HEK293 (cell line): ENCODE measurements around the gene PPP1R12C.

Source experiments
- CTCF ChIA-PET: fragments of 350-600 bp; formaldehyde crosslinking; extraction: SDS; loops from one replicate; lab custom pipeline; 2021; ENCODE audit warnings: antibody characterized with exemption; lab: Yijun Ruan, JAX
- POLR2A ChIA-PET: fragments of 300-600 bp; formaldehyde crosslinking; extraction: SDS; loops from one replicate; lab custom pipeline; 2020; ENCODE audit warnings: antibody characterized with exemption, inconsistent platforms; lab: Yijun Ruan, JAX
- H3K27ac ChIP-seq: fragments of 200-500 bp; sonication (Bioruptor generic); 2 replicates; pipeline ENCODE4 v1.5.1; 2014; ENCODE audit warnings: low read depth, low read length, control low read depth, inconsistent platforms; ENCODE audit errors: extremely low read depth
- H3K36me3 ChIP-seq, 2 experiments: fragments of 200-500 bp in 1 of 2; sonication (Bioruptor generic) in 1 of 2; 1 replicate in 1 of 2; 2 replicates in 1 of 2; pipeline ENCODE4 v1.5.1; 2014 to 2017; ENCODE audit warnings: inconsistent platforms in 2 of 2, low read length in 2 of 2; ENCODE audit not compliant: control insufficient read depth in 2 of 2, insufficient read depth in 1 of 2
- H3K4me1 ChIP-seq: fragments of 200-500 bp; sonication (Bioruptor generic); 2 replicates; pipeline ENCODE4 v1.5.1; 2014; ENCODE audit warnings: mild to moderate bottlenecking, low read length, inconsistent platforms; ENCODE audit not compliant: control insufficient read depth, insufficient read depth
- H3K4me3 ChIP-seq: 2 replicates; pipeline ENCODE4 v1.5.1; 2011; ENCODE audit warnings: low read depth, mild to moderate bottlenecking, control low read depth, low read length, moderate library complexity
- H3K9me3 ChIP-seq: fragments of 200-500 bp; sonication (Bioruptor generic); 2 replicates; pipeline ENCODE4 v1.5.1; 2014; ENCODE audit warnings: low read depth, low read length, inconsistent platforms; ENCODE audit not compliant: control insufficient read depth, insufficient read depth
- BCL11B ChIP-seq: fragments of 450-650 bp; formaldehyde crosslinking; IDR thresholded peaks from 2 replicates; pipeline ENCODE4 v1.5.1; 2016; ENCODE audit warnings: low read depth, missing biosample characterization, missing genetic modification characterization
- HOXC10 ChIP-seq: sonication (generic); formaldehyde crosslinking; IDR thresholded peaks from 2 replicates; pipeline ENCODE4 v1.8.1; 2023; ENCODE audit warnings: mild to moderate bottlenecking, missing genetic modification reagents
- SALL2 ChIP-seq: fragments of 450-650 bp; formaldehyde crosslinking; IDR thresholded peaks from 2 replicates; pipeline ENCODE4 v1.5.0; 2017; ENCODE audit warnings: missing biosample characterization, mild to moderate bottlenecking, missing genetic modification characterization, borderline replicate concordance
- ZBTB11 ChIP-seq: fragments of 450-650 bp; formaldehyde crosslinking; conservative IDR thresholded peaks from 2 replicates; pipeline ENCODE4 v1.5.1; 2016; ENCODE audit warnings: low read depth, missing biosample characterization, missing genetic modification characterization
- ZBTB26 ChIP-seq: fragments of 450-650 bp; formaldehyde crosslinking; optimal IDR thresholded peaks from 2 replicates; pipeline ENCODE3; 2016; ENCODE audit warnings: missing biosample characterization, mild to moderate bottlenecking, missing genetic modification characterization
- ZNF10 ChIP-seq: fragments of 450-650 bp; formaldehyde crosslinking; IDR thresholded peaks from 2 replicates; pipeline ENCODE4 v1.5.1; 2017; ENCODE audit warnings: missing biosample characterization, missing genetic modification characterization
- ZNF16 ChIP-seq: fragments of 450-650 bp; formaldehyde crosslinking; IDR thresholded peaks from 2 replicates; pipeline ENCODE4 v1.5.1; 2016; ENCODE audit warnings: low read depth, missing biosample characterization, missing genetic modification characterization
- ZNF341 ChIP-seq: fragments of 450-650 bp; formaldehyde crosslinking; IDR thresholded peaks from 2 replicates; pipeline ENCODE4; 2016; ENCODE audit warnings: low read depth, missing biosample characterization, missing genetic modification characterization
- ZNF366 ChIP-seq: fragments of 450-650 bp; formaldehyde crosslinking; conservative IDR thresholded peaks from 2 replicates; pipeline ENCODE4 v1.5.1; 2016; ENCODE audit warnings: missing biosample characterization, missing genetic modification characterization
- ZNF433 ChIP-seq: fragments of 450-650 bp; formaldehyde crosslinking; IDR thresholded peaks from 2 replicates; pipeline ENCODE4 v1.5.1; 2016; ENCODE audit warnings: missing biosample characterization, missing genetic modification characterization, low read depth
- ZNF449 ChIP-seq: fragments of 450-650 bp; formaldehyde crosslinking; IDR thresholded peaks from 2 replicates; pipeline ENCODE4 v1.5.1; 2017; ENCODE audit warnings: missing biosample characterization, mild to moderate bottlenecking, missing genetic modification characterization, moderate library complexity
- ZNF518A ChIP-seq: fragments of 450-650 bp; formaldehyde crosslinking; conservative IDR thresholded peaks from 2 replicates; pipeline ENCODE4 v1.5.1; 2016; ENCODE audit warnings: low read depth, missing biosample characterization, missing genetic modification characterization
- ZNF76 ChIP-seq: fragments of 450-650 bp; formaldehyde crosslinking; IDR thresholded peaks from 2 replicates; pipeline ENCODE4; 2016; ENCODE audit warnings: low read depth, missing biosample characterization, missing genetic modification characterization, borderline replicate concordance
- ZNF777 ChIP-seq: fragments of 450-650 bp; formaldehyde crosslinking; IDR thresholded peaks from 2 replicates; pipeline ENCODE4 v1.5.1; 2017; ENCODE audit warnings: missing biosample characterization, missing genetic modification characterization, borderline replicate concordance
- ZNF792 ChIP-seq: fragments of 450-650 bp; formaldehyde crosslinking; IDR thresholded peaks from 2 replicates; pipeline ENCODE4 v1.5.1; 2016; ENCODE audit warnings: missing biosample characterization, missing genetic modification characterization
- TF ChIP-seq, protein P1 (sequence below): fragments of 450-650 bp; formaldehyde crosslinking; IDR thresholded peaks from 2 replicates; pipeline ENCODE4 v1.5.1; 2017; ENCODE audit warnings: missing biosample characterization, missing genetic modification characterization

PPP1R12C gene

DNA sequence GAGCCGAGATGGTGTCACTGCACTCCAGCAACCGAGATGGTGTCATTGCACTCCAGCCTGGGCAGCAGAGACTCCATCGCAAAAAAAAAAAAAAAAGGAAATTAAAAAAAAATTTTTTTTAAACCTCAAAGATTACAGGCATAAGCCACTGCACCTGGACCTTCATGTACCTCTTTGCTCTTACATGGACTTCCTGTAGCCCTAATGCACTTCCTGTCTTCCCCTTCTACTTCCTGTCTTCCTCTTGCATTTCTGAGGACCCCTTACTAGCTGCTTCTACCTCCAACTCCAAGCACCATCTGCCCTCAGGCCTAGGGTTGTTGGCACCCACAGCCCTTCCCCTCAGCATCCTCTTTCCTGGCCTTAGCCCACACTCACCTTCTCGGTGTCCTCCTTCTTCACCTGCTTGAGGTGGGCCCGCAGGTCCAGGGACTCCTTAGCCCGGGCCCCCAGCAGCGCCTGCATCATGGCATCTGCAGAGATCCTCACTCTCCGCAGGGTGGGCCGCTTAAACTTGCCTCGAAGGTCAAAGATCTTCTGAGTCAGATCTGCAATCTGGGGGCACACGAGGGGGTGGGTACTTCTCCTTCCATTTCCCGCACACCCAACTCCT lies 36.3 kb upstream of the PPP1R12C start:
- ChIA-PET POLR2A (no interaction called here), CTCF (interaction anchor here (1.1 to 1.2 kb wide), 2 partner anchors 12 to 13 kb away, joined by 6 to 8 read pairs; partner anchors contain the start of gene DNAAF3)
- H3K4me1 ChIP-seq = peaks cover 3% of the 10 kb centered on the region
- H3K27ac ChIP-seq = no peak overlapping the region
- no peaks in the 10 kb centered on the region for H3K36me3 ChIP-seq
- TF ChIP-seq ZNF341 (tag by site-specific recombination) (no peak), HOXC10 (CRISPR knock-in tag) (no peak), ZNF10 (tag by site-specific recombination) (peak; percentile 81; the same call in 1 of the 2 replicates), ZNF449 (tag by site-specific recombination) (no peak), ZNF433 (tag by site-specific recombination) (no peak), ZBTB11 (peak; percentile 36)
- no peak overlapping the region for H3K4me3 ChIP-seq
- no peaks in the 10 kb centered on the region for H3K9me3 ChIP-seq

DNA sequence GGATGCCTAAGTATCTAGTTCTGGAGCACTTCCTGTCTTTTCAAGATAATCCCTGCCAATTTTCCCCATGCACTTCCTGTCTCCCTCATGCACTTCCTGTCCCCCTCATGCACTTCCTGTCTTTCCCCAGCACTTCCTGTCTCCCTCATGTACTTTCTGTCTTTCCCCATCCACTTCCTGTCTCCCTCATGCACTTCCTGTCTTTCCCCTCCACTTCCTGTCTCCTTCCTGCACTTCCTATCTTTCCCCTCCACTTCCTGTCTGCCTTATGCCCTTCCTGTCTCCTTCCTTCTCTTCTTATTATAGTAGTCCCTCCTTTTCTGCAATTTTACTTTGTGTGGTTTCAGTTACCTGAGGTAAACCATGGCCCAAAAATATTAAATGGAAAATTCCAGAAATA lies 34.6 kb upstream of the PPP1R12C start:
- no peaks in the 10 kb centered on the region for H3K36me3 ChIP-seq
- ChIA-PET POLR2A (interaction anchor here (1.5 kb wide), 1 partner anchor 256 kb away, joined by 4 read pairs; the partner anchor contains the start of gene UBE2S), CTCF (interaction anchor here (0.9 to 2.0 kb wide), 5 partner anchors 9 to 271 kb away, joined by 3 to 29 read pairs (median 4); no protein-coding TSS in a partner anchor)
- H3K4me1 ChIP-seq = no peaks in the 10 kb centered on the region
- H3K4me3 ChIP-seq = no peak overlapping the region
- no peaks in the 10 kb centered on the region for H3K9me3 ChIP-seq
- H3K27ac ChIP-seq = no peak overlapping the region
- no peak for TF ChIP-seq ZNF16 (tag by site-specific recombination)
- TF ChIP-seq, protein P1, sequence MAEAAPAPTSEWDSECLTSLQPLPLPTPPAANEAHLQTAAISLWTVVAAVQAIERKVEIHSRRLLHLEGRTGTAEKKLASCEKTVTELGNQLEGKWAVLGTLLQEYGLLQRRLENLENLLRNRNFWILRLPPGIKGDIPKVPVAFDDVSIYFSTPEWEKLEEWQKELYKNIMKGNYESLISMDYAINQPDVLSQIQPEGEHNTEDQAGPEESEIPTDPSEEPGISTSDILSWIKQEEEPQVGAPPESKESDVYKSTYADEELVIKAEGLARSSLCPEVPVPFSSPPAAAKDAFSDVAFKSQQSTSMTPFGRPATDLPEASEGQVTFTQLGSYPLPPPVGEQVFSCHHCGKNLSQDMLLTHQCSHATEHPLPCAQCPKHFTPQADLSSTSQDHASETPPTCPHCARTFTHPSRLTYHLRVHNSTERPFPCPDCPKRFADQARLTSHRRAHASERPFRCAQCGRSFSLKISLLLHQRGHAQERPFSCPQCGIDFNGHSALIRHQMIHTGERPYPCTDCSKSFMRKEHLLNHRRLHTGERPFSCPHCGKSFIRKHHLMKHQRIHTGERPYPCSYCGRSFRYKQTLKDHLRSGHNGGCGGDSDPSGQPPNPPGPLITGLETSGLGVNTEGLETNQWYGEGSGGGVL (tag by site-specific recombination) = peak; percentile 75
- no peak for TF ChIP-seq ZNF76
- no peak for TF ChIP-seq ZBTB26 (tag by site-specific recombination)
- TF ChIP-seq ZNF366 = peak; percentile 88
- TF ChIP-seq ZNF777 (tag by site-specific recombination) = no peak
- TF ChIP-seq SALL2 = no peak
- TF ChIP-seq ZNF792 (tag by site-specific recombination) = no peak
- TF ChIP-seq BCL11B = 0 out of 2 replicates have a peak, but pooled peaks have one; percentile 17
- peak; percentile 100 for TF ChIP-seq ZNF518A (tag by site-specific recombination)
